NCI-H146 treated with DMSO at 0.1 percent for 48 hours (cell line): ENCODE results near the gene IL1A.

Experiments used
- DNase-seq: peaks from one replicate; lab custom pipeline; 2025; ENCODE audit not compliant: unreplicated experiment; lab: John Stamatoyannopoulos, UW

The IL1A gene

DNA sequence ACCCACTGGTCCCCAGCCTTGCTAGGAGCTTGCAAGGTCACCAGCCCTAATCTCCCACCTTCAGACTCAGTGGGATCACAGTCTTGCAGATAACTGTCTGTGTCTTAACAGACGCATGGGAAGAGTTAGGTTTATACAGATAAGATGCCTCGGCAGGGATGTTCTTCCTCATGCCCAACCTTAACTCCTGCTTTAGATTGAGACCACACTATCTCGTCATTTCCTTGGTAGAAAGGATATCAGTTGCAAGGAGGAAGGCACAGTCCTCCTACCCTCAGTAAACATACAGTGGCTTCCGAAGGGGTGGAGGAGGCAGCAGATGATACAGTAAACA is 56.3 kb downstream of the IL1A start:
- DNase-seq: no peak

DNA sequence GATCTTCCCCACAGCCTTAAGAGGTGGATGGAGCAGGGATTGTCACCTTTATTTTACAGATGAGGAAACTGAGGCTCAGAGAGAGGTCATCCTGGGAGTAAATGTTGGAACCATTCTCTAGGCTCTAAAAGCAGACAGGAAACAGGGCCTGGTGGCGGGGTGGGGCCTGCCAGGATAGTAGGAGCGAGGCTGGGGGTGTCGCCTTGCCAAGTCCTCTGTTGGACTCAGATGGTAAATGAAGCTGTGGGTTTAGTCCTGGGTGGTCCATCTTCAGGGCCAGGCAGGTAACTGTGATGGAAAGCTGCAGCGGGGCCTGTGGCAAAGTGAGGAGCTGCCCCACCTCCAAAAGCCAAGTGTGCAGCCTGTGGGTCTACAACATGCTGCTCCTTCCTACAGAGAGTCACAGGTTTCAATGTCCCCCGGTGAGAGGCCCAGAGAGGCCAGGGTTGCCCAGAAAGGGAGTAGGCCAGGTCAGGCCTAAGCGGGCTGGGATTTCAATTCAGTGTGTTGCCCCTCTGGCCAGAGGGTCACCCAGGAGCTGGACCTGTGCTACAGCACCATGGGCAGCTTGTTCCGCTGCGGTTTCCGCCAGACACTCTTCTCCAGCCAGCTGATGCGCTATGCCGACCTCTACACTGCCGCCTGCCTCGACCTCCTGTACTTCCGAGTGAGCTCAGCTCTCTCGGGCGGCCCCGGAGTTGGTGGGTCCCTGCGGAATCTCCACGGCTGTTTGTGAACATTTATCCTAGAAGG is 56.8 kb downstream of the IL1A start:
- DNase-seq: no peak

DNA sequence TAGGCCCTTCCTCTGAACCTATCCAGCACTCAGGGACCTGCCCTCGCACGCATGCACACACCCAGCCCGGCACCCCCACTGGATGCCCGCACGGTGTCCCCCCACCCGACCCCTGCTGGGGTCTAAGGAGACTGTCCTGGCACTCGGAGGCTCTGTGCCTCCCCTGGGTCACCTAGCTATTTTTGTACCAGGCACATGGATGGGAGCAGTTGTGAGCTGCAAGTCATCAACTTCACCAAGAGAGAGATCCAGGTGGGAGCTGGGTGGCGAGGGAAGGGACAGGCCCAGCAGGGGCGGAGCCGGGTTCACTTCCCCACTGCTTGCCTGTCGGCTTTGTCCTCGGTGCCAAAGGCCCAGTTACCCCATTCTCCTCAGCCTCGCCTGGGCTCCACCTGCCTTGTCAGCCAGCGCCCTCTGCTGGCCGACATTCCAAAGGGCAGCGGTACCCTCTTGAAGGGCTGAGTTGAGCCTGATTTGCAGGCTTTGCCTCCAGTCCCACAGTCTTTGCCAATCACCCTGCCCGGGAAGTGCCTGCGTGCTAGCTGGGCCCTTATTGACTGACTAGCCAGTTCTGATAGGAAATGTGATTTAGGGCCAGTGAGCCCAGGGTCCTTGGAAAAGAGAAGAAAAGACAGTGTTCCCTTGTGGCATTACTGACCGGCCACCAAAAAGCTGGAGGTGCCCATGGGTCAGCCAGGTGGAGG is 57.7 kb downstream of the IL1A start:
- DNase-seq: peak; percentile 89

DNA sequence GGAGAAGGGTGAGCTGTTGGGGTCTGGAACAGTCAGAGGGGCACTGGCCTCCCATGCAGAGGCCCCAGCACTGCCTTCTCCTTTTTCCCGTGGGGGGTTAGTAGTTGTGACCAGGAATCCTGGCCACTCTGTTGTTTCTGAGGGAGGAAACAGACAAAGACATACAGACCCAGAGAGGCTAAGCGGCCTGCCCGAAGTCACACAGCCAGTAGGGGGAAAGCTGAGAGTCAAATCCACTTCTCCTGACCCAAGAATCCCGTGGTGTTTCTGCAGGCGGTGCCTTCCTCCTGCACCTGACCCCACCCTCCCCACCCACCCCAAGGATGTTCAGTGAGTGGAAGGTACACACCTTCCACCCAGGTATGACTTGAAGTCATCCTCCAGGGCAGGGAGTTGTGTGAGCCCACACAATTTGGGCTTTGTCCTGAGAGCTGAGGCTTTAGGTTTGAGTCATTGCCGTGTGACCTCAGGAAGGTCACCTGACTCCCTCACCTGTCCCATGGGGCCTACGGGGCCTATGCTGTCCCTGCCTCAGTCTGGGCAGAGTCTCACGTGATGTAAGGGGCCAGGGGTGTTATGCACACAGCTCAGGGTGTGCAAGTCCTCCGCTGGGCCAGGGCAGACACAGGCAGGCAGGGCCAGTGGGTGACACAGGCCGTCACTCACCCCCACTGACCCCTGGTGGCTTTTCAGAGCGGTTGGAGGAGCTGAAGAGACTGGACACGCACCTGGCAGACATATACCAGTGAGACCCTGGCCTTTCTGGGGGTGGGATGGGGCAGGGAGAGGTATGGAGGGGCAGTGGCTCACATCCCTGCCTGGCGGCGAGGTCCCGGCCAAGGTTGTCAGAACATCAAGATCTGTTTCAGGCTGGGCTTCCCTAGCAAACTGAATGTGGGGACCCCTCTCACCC is 58.5 kb downstream of the IL1A start:
- DNase-seq: no peak

DNA sequence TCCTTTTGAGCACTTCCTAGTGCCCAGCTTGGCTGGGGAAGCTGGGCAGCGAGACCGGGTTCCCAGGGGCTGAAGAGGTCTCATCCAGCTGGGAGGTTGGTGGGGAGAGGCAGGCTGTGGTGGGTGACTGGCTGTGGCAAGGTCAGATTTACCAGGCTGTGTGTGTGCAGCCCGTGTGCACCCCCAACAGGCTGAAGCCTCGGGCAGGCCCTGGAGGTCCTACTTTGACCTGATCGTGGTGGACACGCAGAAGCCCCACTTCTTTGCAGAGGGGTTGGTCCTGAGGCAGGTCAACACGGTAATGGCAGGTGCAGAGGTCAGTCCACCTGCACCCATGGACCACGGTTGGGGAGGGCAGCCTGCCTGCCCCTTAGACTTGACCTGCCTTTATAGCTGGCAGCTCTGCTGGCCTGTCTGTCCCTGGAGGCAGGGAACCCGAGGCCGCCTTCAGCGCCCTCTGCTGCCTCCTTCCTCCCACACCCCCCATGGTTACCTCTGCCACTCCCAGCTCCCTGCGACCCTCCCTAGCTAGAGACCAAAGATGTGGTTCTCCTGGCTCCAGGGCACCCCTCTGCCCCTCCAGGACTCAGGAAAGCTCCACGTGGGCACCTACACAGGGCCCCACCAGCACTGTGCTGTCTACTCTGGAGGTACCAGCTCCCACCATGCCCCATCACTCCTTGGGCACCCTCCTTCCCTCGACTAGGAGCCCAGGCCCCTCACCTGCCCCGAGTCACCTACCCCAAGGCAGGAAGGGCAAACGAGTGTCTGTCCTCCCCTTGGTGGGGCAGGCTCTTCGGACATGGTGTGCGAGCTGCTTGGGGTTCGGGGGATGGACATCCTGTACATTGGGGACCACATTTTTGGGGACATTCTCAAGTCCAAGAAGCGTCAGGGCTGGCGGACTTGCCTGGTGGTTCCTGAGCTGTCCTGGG is 59.4 kb downstream of the IL1A start:
- no peak for DNase-seq

DNA sequence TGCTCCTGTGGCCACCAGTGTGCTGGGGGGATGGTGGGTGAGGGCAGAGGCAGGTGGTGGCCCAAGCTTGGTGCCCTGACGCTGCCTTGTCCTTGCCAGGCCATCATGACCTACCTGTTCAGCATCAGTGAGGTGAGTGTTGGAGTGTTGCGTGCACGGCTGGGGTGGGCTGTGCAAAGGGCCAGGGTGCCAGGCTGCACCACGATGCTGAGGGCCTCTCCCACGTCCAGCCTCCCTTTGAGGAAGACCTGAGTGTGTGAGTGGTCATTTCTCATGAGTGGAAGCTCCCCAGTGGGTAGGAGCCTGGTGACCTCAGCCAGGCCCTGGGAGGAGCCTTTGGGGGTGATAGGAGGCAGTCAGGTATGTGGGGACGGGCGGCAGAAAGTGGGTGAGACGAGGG is 60.3 kb downstream of the IL1A start:
- no peak for DNase-seq
